Regular cardiac myocyte (primary cell): ENCODE results near the gene OSBPL10. TPM values are rescaled to one million over a fixed set of nuclear protein-coding genes. Genes with fewer than 3 reads are reported as not detected.

Experiments used
- total RNA-seq: library from RNA; depleted of rRNA; stranded (reverse); fragments of >200 nt; gene quantifications from 2 replicates; pipeline ENCODE4 v1.2.3, GENCODE V29; 2014

OSBPL10 gene
- total RNA-seq, result 6.7 and 19.2 TPM in 2 replicates

GRCh38 chr3:31981206-31982181, at the start of gene OSBPL10, which contains the start of gene ZNF860:
Gene OSBPL10, minus strand, starts transcription at chr3:31981262. Its CDS starts 83 bp downstream, at chr3:31981179.
Gene ZNF860, plus strand, starts transcription at chr3:31981750. Its CDS starts 7,330 bp downstream, at chr3:31989080.

Other genes starting within 250 kb of the OSBPL10 start
- 0.19 and 0.85 TPM in 2 replicates for gene ZNF860, start 488 bp upstream of the OSBPL10 start, total RNA-seq
- 12.5 and 12.7 TPM in 2 replicates for gene GPD1L, start 125.4 kb upstream of the OSBPL10 start, total RNA-seq